Adrenal gland (tissue), 12 donors: Measurements from ENCODE around the gene DLGAP1. TPM values are rescaled to one million over a fixed set of nuclear protein-coding genes. Genes with fewer than 3 reads are reported as not detected.

ENCODE experiments used
- DNase-seq, 7 donors: peaks; one replicate each; pipeline ENCODE4 v3.0.0-alpha.2; 2019 to 2020
- H3K27ac ChIP-seq, 5 donors: fragments of 200-600 bp; sonication (generic) in 4 of 5; 1 replicate in 3 of 5; 2 replicates in 2 of 5; pipeline versions ENCODE4 v1.5.1 to v1.8.0; 2016 to 2020; ENCODE audit warnings: mild to moderate bottlenecking in 1 of 5
- H3K27me3 ChIP-seq: fragments of 200-600 bp; 2 replicates; pipeline ENCODE4 v1.8.0; 2021
- H3K36me3 ChIP-seq, 2 donors: fragments of 200-600 bp; replicated peaks in 1 of 2; 1 replicate in 1 of 2; 2 replicates in 1 of 2; pipeline versions ENCODE4 v1.5.1 to v1.8.0; 2018 to 2022
- H3K4me1 ChIP-seq, 2 donors: fragments of 200-600 bp; replicated peaks in 1 of 2; 1 replicate in 1 of 2; 2 replicates in 1 of 2; pipeline versions ENCODE4 v1.5.1 to v1.8.0; 2018 to 2021
- H3K4me3 ChIP-seq, 4 donors: fragments of 200-600 bp; sonication (generic) in 3 of 4; one replicate each; pipeline ENCODE4 v1.5.1; 2016 to 2018
- H3K9me3 ChIP-seq, 3 donors: fragments of 200-600 bp; sonication (generic) in 1 of 3; replicated peaks in 1 of 3; 1 replicate in 2 of 3; 2 replicates in 1 of 3; pipeline versions ENCODE4 v1.5.1 to v1.8.0; 2016 to 2021
- CTCF ChIP-seq, 6 experiments: fragments of 450-650 bp in 4 of 6; fragments of 200-600 bp in 2 of 6; sonication (generic) in 1 of 6; IDR thresholded peaks; 1 replicate in 5 of 6; 2 replicates in 1 of 6; pipeline versions ENCODE4 v1.5.1 to v1.8.0; 2016 to 2021; ENCODE audit warnings: antibody characterized with exemption in 6 of 6, mild to moderate bottlenecking in 2 of 6, moderate library complexity in 1 of 6
- POLR2A ChIP-seq, 2 donors: fragments of 450-650 bp; IDR thresholded peaks; one replicate each; pipeline ENCODE4 v1.6.1; 2017; ENCODE audit warnings: antibody characterized with exemption in 2 of 2, mild to moderate bottlenecking in 2 of 2, moderate library complexity in 1 of 2
- WGBS, 4 donors: extraction: QIAGEN DNeasy Blood & Tissue Kit in 2 of 4; methylation state at CpG; one replicate each; pipeline versions ENCODE4 v1.1.5 to v1.1.7; 2013 to 2017; 5-methylcytosine and 5-hydroxymethylcytosine counted together
- intact Hi-C, 2 donors: fragments of 100-400 bp; cut with DNase I; formaldehyde crosslinking; loops; one replicate each; pipeline versions ENCODE4 v1.14.1 to v1.15.0; 2022 to 2023
- polyA plus RNA-seq, 3 donors: library from polyadenylated mRNA; stranded (reverse); fragments of 200-250 nt in 2 of 3; fragments of 350-450 nt in 1 of 3; fragmentation: Illumina TruSeq in 1 of 3; extraction: RNeasy Lipid Tissue Mini Kit (QIAGEN cat#74804) in 1 of 3; gene quantifications; one replicate each; pipeline ENCODE4 v1.2.3, GENCODE V29; 2013 to 2014
- total RNA-seq, 9 donors: library from RNA; depleted of rRNA in 4 of 9; stranded (reverse); fragments of >200 nt in 4 of 9; fragments of 120-200 nt in 1 of 9; fragmentation: NEBNext Ultra II Directional in 1 of 9; extraction: Animal tissue kit (Norgen Biotek cat#: 25700) in 1 of 9; gene quantifications; one replicate each; pipeline versions ENCODE4 v1.1.0 to v1.2.4, GENCODE V29; 2013 to 2023
- donor health status: healthy with polysubstance abuse.
- donor health status: Bipolar disorder and iron deficiency.
- donor health status: DM: yes; HTN: yes; CAD: no.
- donor health status: DM: no; HTN: no; CAD: no.
- donor health status: DM: no; HTN: no; CAD: no.
- donor health status: DM: yes; HTN: yes; CAD: no.

DLGAP1 gene
- total and polyA plus RNA-seq, 12 donors = 1.7 to 30.9 (median 12.9) TPM

- H3K27me3 ChIP-seq = no peaks in the 10 kb centered on the region
- H3K9me3 ChIP-seq = no peaks in the 10 kb centered on the region
- no peak for DNase-seq
- WGBS, 4 donors = 25 to 32% (median 30%) methylated on average over 3 of the region's 3 CpGs
- no peaks in the 10 kb centered on the region for H3K36me3 ChIP-seq
- no peak overlapping the region for H3K27ac ChIP-seq
- intact Hi-C loops = no loop called here
- no peak overlapping the region for H3K4me3 ChIP-seq
- no peaks in the 10 kb centered on the region for H3K4me1 ChIP-seq
- TF ChIP-seq CTCF (IDR thresholded peaks at IDR 0.05) (no peak), POLR2A (IDR thresholded peaks at IDR 0.05) (no peak)
Measured at GRCh38 chr18:3689091-3689490, 766.0 kb downstream of the DLGAP1 start.

GRCh38 chr18:3688690-3689089 lies 766.4 kb downstream of the DLGAP1 start:
- Histone ChIP-seq H3K4me1 (no peaks in the 10 kb centered on the region), H3K27me3 (no peaks in the 10 kb centered on the region), H3K9me3 (no peaks in the 10 kb centered on the region), H3K4me3 (no peak overlapping the region), H3K36me3 (no peaks in the 10 kb centered on the region), H3K27ac (no peak overlapping the region)
- TF ChIP-seq POLR2A (IDR thresholded peaks at IDR 0.05) (no peak), CTCF (IDR thresholded peaks at IDR 0.05) (no peak)
- intact Hi-C loops = no loop called here
- WGBS, 4 donors = 40 to 53% (median 46%) methylated on average over 5 of the region's 5 CpGs
- DNase-seq = no peak

GRCh38 chr18:3683483-3683882 lies 771.6 kb downstream of the DLGAP1 start:
- no peaks in the 10 kb centered on the region for H3K36me3 ChIP-seq
- no peak for DNase-seq
- no peaks in the 10 kb centered on the region for H3K27me3 ChIP-seq
- no peaks in the 10 kb centered on the region for H3K9me3 ChIP-seq
- 65 to 73% (median 69%) methylated on average over 3 of the region's 3 CpGs for WGBS, 4 donors
- H3K27ac ChIP-seq = no peak overlapping the region
- no peak for TF ChIP-seq POLR2A (IDR thresholded peaks at IDR 0.05)
- no peak for TF ChIP-seq CTCF (IDR thresholded peaks at IDR 0.05)
- intact Hi-C loops = no loop called here
- no peak overlapping the region for H3K4me3 ChIP-seq
- H3K4me1 ChIP-seq = no peaks in the 10 kb centered on the region

GRCh38 chr18:3682061-3682460 lies 773.0 kb downstream of the DLGAP1 start:
- Histone ChIP-seq H3K4me3 (no peak overlapping the region), H3K27ac (no peak overlapping the region), H3K36me3 (no peaks in the 10 kb centered on the region), H3K9me3 (no peaks in the 10 kb centered on the region), H3K27me3 (no peaks in the 10 kb centered on the region), H3K4me1 (no peaks in the 10 kb centered on the region)
- TF ChIP-seq CTCF (IDR thresholded peaks at IDR 0.05) (no peak), POLR2A (IDR thresholded peaks at IDR 0.05) (no peak)
- intact Hi-C loops = no loop called here
- DNase-seq = no peak
- WGBS, 4 donors = 92 to 97% (median 96%) methylated on average over 3 of the region's 3 CpGs
